Spinal cord (tissue), 10 donors: ENCODE data around the gene HCAR2. TPM values are rescaled to one million over a fixed set of nuclear protein-coding genes. Genes with fewer than 3 reads are reported as not detected.
"Not testable (repeated sequence)": the region's sequence is repeated elsewhere in the genome, so short reads cannot be mapped to it uniquely, and the experiment has no call there.

Experiments used
- DNase-seq, 6 donors: peaks; one replicate each; pipeline versions ENCODE4 v3.0.0 to v3.0.0-alpha.2; 2013 to 2015; ENCODE audit warnings: low spot score in 6 of 6, low read depth in 4 of 6
- H3K27ac ChIP-seq: one replicate; pipeline ENCODE4 v1.5.1; 2013; ENCODE audit warnings: low read depth, low read length, control low read depth
- H3K27me3 ChIP-seq: one replicate; pipeline ENCODE4 v1.6.1; 2013; ENCODE audit warnings: low read length; ENCODE audit not compliant: control insufficient read depth, insufficient read depth
- H3K36me3 ChIP-seq: one replicate; pipeline ENCODE4 v1.6.1; 2013; ENCODE audit warnings: low read length; ENCODE audit not compliant: control insufficient read depth, insufficient read depth
- H3K4me1 ChIP-seq: one replicate; pipeline ENCODE4 v1.6.1; 2013; ENCODE audit warnings: low read length; ENCODE audit not compliant: control insufficient read depth, insufficient read depth
- H3K4me3 ChIP-seq: one replicate; pipeline ENCODE4 v1.5.1; 2013; ENCODE audit warnings: low read depth, low read length, control low read depth
- H3K9me3 ChIP-seq: one replicate; pipeline ENCODE4 v1.6.1; 2013; ENCODE audit warnings: low read length; ENCODE audit not compliant: control insufficient read depth, insufficient read depth
- WGBS: methylation state at CpG from one replicate; pipeline ENCODE4 v1.1.5; 2013; ENCODE audit warnings: missing lambda C conversion rate; ENCODE audit not compliant: insufficient coverage; 5-methylcytosine and 5-hydroxymethylcytosine counted together
- long read RNA-seq, 4 donors: transcript quantifications; one replicate each; lab custom pipeline, GENCODE V29; 2026
- polyA plus RNA-seq, 2 donors: library from polyadenylated mRNA; unstranded; fragments of 120-200 nt; gene quantifications; one replicate each; pipeline ENCODE4 v1.2.1, GENCODE V29; 2013; ENCODE audit not compliant: insufficient read length in 2 of 2
- total RNA-seq, 2 donors: library from RNA; depleted of rRNA in 1 of 2; stranded (reverse); fragments of 120-200 nt in 1 of 2; fragments of >200 nt in 1 of 2; gene quantifications; one replicate each; pipeline versions ENCODE4 v1.2.3 to v1.2.4, GENCODE V29; 2013 to 2014
- donor health status: healthy.

HCAR2 gene
- 1 to 10 TPM in 1 of 2 donors, under 1 TPM in 1; 0.44 to 1.1 TPM for total RNA-seq
- under 1 TPM; 0.25 to 0.26 TPM for polyA plus RNA-seq
- long read RNA-seq, donor 1, partial matches to known transcripts = 0 of 1 reads
- long read RNA-seq, donor 1, other reads (novel, unspliced or antisense) = 0 of 1 reads
- long read RNA-seq, donor 2 = 0 reads
- long read RNA-seq, donor 3, partial matches to known transcripts = 0 of 1 reads
- long read RNA-seq, donor 3, other reads (novel, unspliced or antisense) = 0 of 1 reads
- long read RNA-seq, donor 4 = 0 reads

DNA sequence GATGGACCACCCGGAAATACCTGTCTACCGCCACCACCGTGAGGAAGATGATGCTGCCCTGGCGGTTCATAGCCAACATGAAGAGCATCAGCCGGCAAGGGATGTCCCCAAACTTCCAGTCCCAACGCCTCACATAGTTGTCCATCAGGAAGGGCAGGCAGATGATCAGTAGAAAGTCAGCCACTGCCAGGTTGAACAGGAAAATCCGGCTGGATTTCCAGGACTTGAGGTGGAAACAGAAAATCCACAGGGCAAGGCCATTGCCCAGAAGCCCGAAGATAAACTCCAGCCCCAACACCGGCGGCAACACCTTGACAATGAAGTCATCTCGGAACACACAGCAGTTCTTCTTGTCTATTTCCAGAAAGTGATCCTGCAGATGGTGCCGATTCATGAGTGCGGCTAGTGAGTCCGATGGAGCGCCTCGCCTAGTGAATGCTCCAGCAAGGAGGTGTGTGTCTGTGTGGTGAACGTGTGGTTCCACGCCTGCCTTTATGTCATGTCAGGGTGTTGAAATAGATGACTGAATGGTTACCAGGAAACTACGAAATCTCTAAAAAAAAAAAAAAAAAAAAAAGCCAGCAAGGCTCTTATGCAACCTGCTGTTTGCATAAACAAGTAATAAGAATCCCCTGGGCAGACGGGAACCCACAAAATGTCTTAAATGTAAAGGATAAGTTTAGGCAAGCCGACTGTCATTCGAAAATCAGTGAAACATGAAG lies at the start of gene HCAR2:
Gene HCAR2 (minus strand): TSS at position 468 of the 722 bp plus-strand sequence. CDS start 74 bp downstream, at position 394.
- 96% methylated on average over 13 of the region's 22 CpGs for WGBS
- H3K27me3 ChIP-seq, H3K36me3 ChIP-seq: not testable (repeated sequence)

DNA sequence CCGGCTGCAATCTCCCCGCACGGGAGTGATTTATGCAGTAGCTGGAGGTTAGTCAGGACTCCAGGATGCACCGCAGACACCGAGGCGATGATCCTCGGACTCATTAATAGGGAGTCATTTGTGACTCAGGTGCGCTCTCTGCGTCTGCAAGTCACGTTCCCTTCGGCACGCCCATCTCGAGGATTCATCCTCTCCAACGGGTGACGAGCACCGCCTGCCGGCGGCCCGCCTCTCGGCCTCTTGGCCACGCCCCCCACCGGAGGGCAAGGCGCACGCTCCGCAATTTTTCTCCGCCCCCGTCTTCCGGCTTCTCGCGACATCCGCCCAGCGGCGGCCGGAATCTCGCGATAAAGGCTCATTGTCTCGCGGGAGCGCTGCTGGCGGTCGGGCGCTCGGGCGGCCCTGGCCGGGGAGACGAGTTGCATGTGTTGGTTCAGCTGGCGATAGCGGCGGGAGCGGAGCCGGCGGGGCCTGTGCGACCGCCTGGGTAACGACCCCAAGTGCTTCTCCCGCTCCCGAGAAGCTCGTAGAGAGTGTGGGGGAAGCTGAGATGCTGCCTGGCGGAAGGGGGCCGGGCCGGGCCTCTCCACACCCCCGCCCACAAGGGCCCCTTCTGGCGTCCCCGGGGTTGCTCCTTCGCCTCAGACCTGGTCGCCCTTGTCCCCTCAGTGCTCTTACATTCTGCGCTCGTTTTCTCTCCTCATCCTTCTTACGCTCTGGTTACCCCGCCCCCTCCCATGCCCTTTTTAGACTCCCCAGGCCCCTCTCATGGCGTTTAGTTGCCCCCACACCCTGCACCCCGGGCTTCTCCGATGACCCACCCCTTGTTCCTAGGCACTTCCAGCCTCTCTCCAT lies 49.5 kb upstream of the HCAR2 start, which contains the start of gene DENR:
Gene DENR (plus strand): TSS at position 361 of the 855 bp plus-strand sequence. CDS start 878 bp downstream, outside the sequence.
- Histone ChIP-seq H3K4me1 (peaks cover 13% of the 10 kb centered on the region), H3K27ac (peak within 1 kb of the TSS; percentile 88)
- WGBS = under 1% methylated on average over 72 of the region's 73 CpGs

More for the DNA sequence above, at the start of gene HCAR2:
- H3K27ac ChIP-seq, H3K4me1 ChIP-seq, H3K4me3 ChIP-seq, H3K9me3 ChIP-seq: not testable (repeated sequence)
- DNase-seq = peak in 1 of 6 donors; percentile 35

DNA sequence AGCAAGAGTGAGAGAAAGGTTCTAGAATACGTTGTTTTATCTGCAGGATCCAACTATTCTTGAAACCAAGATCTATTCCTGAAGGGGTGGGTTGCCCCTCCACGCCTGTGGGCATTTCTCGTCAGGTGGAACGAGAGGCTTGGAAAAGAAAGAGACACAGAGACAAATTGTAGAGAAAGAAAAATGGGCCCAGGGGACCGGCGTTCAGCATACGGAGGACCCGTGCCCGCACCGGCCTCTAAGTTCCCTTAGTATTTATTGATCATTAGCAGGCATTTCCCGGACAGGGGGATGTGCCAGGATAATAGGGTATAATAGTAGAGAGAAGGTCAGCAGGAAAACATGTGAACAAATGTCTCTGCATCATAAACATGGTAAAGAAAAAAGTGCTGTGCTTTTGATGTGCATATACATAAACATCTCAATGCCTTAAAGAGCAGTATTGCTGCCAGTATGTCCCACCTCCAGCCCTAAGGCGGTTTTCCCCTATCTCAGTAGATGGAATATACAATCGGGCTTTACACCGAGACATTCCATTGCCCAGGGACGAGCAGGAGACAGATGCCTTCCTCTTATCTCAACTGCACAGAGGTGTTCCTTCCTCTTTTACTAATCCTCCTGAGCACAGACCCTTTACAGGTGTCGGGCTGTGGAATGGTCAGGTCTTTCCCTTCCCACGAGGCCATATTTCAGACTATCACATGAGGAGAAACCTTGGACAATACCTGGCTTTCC lies 47.8 kb upstream of the HCAR2 start:
- H3K9me3 ChIP-seq, H3K27ac ChIP-seq, H3K27me3 ChIP-seq, H3K4me3 ChIP-seq: not testable (repeated sequence)
- peak in 1 of 6 donors; percentile 4 for DNase-seq
- Histone ChIP-seq H3K36me3 (peaks cover 12% of the 10 kb centered on the region), H3K4me1 (peaks cover 13% of the 10 kb centered on the region)
- WGBS = 52% methylated on average over 9 of the region's 17 CpGs

More for the DNA sequence above, 49.5 kb upstream of the HCAR2 start, which contains the start of gene DENR:
- H3K4me3 ChIP-seq = peak within 1 kb of the TSS; percentile 90
- peaks cover 22% of the 10 kb centered on the region for H3K36me3 ChIP-seq
- no peaks in the 10 kb centered on the region for H3K9me3 ChIP-seq
- H3K27me3 ChIP-seq = no peaks in the 10 kb centered on the region
- peak; percentile 89 to 99 (median 96) for DNase-seq

DNA sequence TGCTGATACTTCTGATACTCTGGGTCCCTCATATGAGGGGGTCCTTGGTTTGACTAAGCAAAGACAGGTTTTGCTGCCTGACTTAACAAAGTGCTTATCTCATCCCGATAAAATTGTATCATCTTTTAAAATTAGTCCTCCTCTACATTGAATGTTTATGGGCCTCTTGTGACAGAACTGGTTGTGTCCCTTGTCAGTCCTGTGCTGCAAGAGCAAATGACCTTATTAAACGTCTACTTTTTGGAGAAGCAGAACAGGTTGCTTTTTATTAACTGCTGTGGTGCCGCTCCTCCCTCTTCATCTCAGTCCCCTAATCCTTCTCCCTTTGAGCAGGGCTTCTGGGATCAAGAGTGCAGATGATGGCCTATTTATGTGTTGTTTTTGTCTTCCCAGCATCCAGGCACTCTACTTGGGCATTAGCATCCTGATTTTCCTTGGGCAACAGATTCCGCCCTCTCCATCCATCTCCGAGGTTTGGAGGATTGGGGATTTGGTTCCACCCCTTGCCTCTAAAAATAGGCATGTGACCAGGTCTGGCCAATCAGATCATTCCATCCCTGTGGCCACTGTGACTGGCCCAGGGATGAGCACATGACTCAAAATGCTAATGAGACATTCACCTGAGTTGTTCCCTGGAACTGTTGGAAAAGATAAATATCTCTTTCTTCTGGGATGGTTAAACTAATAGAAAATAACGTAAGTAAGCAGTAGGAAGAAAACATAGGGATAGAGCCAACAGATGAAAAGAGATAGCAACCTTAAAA lies 46.6 kb upstream of the HCAR2 start:
- no peaks in the 10 kb centered on the region for H3K27me3 ChIP-seq
- no peak overlapping the region for H3K4me3 ChIP-seq
- H3K27ac ChIP-seq = no peak overlapping the region
- H3K36me3 ChIP-seq = peaks cover 5% of the 10 kb centered on the region
- WGBS = 88% methylated on average over 2 of the region's 6 CpGs
- H3K9me3 ChIP-seq = no peaks in the 10 kb centered on the region
- peaks cover 13% of the 10 kb centered on the region for H3K4me1 ChIP-seq
- DNase-seq = no peak

DNA sequence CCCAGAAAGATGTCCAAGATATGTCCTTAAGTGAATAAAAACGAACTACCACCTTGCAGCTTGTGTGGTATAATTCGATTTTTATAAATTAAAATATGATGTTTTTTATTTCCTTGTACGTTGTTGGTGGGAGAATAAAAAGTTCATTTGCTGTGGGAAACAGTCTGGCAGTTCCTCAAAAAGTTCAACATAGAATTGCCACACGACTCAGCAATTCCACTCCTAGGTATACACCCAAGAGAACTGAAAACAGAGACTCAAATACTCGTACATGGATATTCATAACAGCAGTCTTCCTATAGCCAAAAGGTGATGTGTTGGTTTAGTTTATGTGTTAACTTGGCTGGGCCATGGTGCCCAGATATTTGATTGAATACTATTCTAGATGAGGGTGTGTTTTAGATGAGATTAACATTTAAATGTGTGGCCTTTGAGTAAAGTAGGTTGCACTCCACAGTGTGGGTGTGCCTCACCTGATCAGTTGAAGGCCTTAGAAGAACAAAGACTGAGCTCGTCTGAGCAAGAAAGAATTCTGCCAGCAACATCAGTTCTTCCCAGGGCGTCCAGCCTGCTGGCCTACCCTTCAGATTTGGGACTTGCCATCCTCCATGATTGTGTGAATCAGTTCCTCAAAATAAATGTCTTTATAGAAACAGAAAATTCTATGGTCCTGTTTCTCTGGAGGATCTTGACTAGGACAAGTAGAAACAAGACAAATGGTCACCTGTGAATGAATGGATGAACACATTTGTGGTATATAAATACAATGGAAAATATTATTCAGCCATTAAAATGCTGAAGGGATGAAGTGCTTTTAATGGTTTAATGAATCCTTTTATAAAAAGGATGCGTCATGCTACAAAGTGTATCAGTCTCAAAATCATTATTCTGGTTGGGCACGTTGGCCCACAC lies 44.3 kb upstream of the HCAR2 start:
- Histone ChIP-seq H3K4me3 (no peak overlapping the region), H3K36me3 (no peaks in the 10 kb centered on the region), H3K9me3 (no peaks in the 10 kb centered on the region), H3K27me3 (no peaks in the 10 kb centered on the region), H3K4me1 (peaks cover 2% of the 10 kb centered on the region), H3K27ac (no peak overlapping the region)
- DNase-seq = no peak
- WGBS = 93% methylated on average over 3 of the region's 9 CpGs

DNA sequence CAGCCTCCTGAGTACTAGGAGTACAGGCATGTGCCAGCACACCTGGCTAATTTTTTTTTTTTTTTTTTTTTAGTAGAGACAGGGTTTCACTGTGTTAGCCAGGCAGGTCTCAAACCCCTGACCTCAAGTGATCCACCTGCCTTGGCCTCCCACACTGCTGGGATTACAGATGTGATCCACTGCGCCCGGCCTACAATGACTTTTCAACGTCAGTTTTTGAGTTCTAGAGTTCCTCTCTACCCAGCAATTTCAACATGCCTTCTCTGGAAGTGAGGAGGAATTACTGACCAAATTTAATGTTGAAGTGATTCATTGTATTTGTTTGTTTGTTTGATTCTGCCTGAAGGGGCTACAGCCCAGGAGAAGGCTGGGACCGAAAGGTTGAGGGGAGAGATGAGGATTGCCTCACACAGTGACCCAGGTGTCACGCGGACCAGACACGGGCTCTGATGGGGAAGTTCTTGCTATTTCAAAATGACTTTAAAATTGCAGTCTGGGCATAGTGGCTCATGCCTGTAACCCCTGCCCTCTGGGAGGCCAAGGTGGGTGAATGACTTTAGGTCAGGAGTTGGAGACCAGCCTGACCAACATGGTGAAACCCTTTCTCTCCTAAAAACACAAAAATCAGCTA lies 40.9 kb upstream of the HCAR2 start:
- Histone ChIP-seq H3K36me3 (no peaks in the 10 kb centered on the region), H3K9me3 (no peaks in the 10 kb centered on the region), H3K27me3 (no peaks in the 10 kb centered on the region), H3K27ac (no peak overlapping the region), H3K4me1 (no peaks in the 10 kb centered on the region), H3K4me3 (no peak overlapping the region)
- 87% methylated on average over 4 of the region's 7 CpGs for WGBS
- no peak for DNase-seq

DNA sequence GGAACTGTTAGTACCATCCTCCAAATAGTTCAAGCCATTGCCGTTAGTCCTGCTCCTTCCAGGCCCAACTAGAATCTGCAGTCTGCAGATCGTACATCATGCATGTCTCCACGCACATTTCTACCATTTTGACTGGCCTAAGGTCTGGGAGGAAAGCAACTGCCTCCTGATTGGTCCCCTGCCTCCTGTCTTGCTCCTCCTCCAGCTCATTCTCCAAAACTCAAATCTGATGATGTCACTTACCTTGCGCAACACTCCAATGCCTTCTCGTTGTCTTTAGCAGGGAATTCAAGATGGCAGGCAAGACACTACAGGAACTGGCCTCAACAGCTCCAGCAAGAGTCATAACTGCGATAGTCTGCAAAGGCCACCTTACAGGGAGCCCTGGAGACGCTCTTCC lies 37.2 kb upstream of the HCAR2 start:
- DNase-seq = no peak
- Histone ChIP-seq H3K4me3 (no peak overlapping the region), H3K36me3 (no peaks in the 10 kb centered on the region), H3K27me3 (no peaks in the 10 kb centered on the region), H3K27ac (no peak overlapping the region), H3K9me3 (no peaks in the 10 kb centered on the region), H3K4me1 (no peaks in the 10 kb centered on the region)
- 92% methylated on average over 5 of the region's 7 CpGs for WGBS

DNA sequence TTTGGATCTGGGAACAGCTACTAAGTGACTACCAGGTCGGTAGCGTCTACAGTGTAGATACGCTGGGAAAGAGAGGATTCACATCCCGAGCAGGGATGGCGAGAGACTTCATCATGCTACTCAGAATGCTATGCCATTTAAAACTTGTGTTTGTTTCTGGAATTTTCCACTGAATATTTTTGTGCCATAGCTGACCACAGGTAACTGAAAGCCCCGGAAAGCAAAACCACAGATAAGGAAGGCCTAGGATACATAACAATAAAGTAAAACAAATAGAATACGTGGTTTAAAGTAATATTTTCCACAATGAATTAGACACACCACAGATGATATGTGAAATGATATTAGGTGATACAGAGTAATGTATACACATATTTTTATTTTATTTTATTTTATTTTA lies 35.4 kb upstream of the HCAR2 start:
- no peak overlapping the region for H3K4me3 ChIP-seq
- H3K36me3 ChIP-seq = no peaks in the 10 kb centered on the region
- 94% methylated on average over 5 of the region's 7 CpGs for WGBS
- no peaks in the 10 kb centered on the region for H3K9me3 ChIP-seq
- DNase-seq = no peak
- no peaks in the 10 kb centered on the region for H3K27me3 ChIP-seq
- H3K4me1 ChIP-seq = no peaks in the 10 kb centered on the region
- H3K27ac ChIP-seq = no peak overlapping the region
